HepG2 (cell line): Measurements from ENCODE around the gene FARSB. TPM values are rescaled to one million over a fixed set of nuclear protein-coding genes. Genes with fewer than 3 reads are reported as not detected.
A peak's percentile ranks its signal among the peaks of the same experiment; 100 is the strongest.

Source experiments
- AKAP8 ChIP-seq: sonication (generic); formaldehyde crosslinking; IDR thresholded peaks from 2 replicates; pipeline ENCODE4 v1.5.1; 2020; ENCODE audit warnings: mild to moderate bottlenecking, missing genetic modification reagents
- CCAR2 ChIP-seq: fragments of 200-400 bp; formaldehyde crosslinking; optimal IDR thresholded peaks from 2 replicates; pipeline ENCODE3; 2018; ENCODE audit warnings: low read depth, mild to moderate bottlenecking, low read length, moderate library complexity
- POLR2G ChIP-seq: fragments of 200-400 bp; formaldehyde crosslinking; IDR thresholded peaks from 2 replicates; pipeline ENCODE4 v1.6.1; 2018; ENCODE audit warnings: mild to moderate bottlenecking, low read depth, low read length, moderate library complexity
- REXO4 ChIP-seq: sonication (generic); formaldehyde crosslinking; IDR thresholded peaks from 2 replicates; pipeline ENCODE4 v1.8.0; 2022; ENCODE audit warnings: missing genetic modification reagents, mild to moderate bottlenecking, borderline replicate concordance
- SOX5 ChIP-seq: IDR thresholded peaks from 2 replicates; pipeline ENCODE4 v1.6.1; 2016; ENCODE audit warnings: borderline replicate concordance
- ZNF343 ChIP-seq: sonication (generic); formaldehyde crosslinking; IDR thresholded peaks from 2 replicates; pipeline ENCODE4 v1.4.0; 2020; ENCODE audit warnings: mild to moderate bottlenecking, missing genetic modification reagents
- polyA plus RNA-seq, 8 experiments: library from polyadenylated mRNA; depleted of rRNA in 3 of 8; stranded (reverse) in 7 of 8; unstranded in 1 of 8; fragments of >200 nt; fragmentation: Illumina TruSeq in 4 of 8; extraction: Trizol in 4 of 8; gene quantifications; 2 replicates each; pipeline versions ENCODE4 v1.2.1 to v1.2.3, GENCODE V29; 2011 to 2016; ENCODE audit warnings: low read depth in 4 of 8, missing spikeins in 1 of 8, mixed read lengths in 1 of 8; ENCODE audit not compliant: insufficient read depth in 1 of 8
- total RNA-seq, 5 experiments: library from RNA; depleted of rRNA; stranded (reverse); fragments of >200 nt; fragmentation: Illumina TruSeq; extraction: Trizol; gene quantifications; 2 replicates each; pipeline ENCODE4 v1.2.3, GENCODE V29; 2016; ENCODE audit warnings: low read depth in 1 of 5
- TF ChIP-seq, protein P1 (sequence below), 2 experiments: sonication (generic) in 1 of 2; formaldehyde crosslinking in 1 of 2; IDR thresholded peaks; 2 replicates each; pipeline versions ENCODE4 v1.4.0 to v1.6.1; 2016 to 2020; ENCODE audit warnings: borderline replicate concordance in 1 of 2, low read depth in 1 of 2, mild to moderate bottlenecking in 1 of 2, missing genetic modification reagents in 1 of 2
- TF ChIP-seq, protein P2 (sequence below): IDR thresholded peaks from 2 replicates; pipeline ENCODE4 v1.6.1; 2016; ENCODE audit warnings: low read depth, missing genetic modification reagents, missing compliant biosample characterization
- TF ChIP-seq, protein P3 (sequence below): sonication (generic); formaldehyde crosslinking; IDR thresholded peaks from 2 replicates; pipeline ENCODE4 v1.4.0; 2020; ENCODE audit warnings: missing genetic modification reagents
- TF ChIP-seq, protein P4 (sequence below): sonication (generic); formaldehyde crosslinking; IDR thresholded peaks from 2 replicates; pipeline ENCODE4 v1.4.0; 2020; ENCODE audit warnings: missing genetic modification reagents

FARSB gene
- total and polyA plus RNA-seq, 2 of the 13 experiments (the other 11 are each of a cell fraction or from before 2014, with no cell fraction given) = 23.3 to 45.9 TPM

GRCh38 chr2:222572751-222573174 lies 83.1 kb downstream of the FARSB start (continued):
- TF ChIP-seq, protein P1, sequence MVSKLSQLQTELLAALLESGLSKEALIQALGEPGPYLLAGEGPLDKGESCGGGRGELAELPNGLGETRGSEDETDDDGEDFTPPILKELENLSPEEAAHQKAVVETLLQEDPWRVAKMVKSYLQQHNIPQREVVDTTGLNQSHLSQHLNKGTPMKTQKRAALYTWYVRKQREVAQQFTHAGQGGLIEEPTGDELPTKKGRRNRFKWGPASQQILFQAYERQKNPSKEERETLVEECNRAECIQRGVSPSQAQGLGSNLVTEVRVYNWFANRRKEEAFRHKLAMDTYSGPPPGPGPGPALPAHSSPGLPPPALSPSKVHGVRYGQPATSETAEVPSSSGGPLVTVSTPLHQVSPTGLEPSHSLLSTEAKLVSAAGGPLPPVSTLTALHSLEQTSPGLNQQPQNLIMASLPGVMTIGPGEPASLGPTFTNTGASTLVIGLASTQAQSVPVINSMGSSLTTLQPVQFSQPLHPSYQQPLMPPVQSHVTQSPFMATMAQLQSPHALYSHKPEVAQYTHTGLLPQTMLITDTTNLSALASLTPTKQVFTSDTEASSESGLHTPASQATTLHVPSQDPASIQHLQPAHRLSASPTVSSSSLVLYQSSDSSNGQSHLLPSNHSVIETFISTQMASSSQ (IDR thresholded peaks at IDR 0.05; ENCODE audit: low read depth) = no peak
- TF ChIP-seq, protein P1 (CRISPR knock-in tag; IDR thresholded peaks at IDR 0.05; ENCODE audit: borderline replicate concordance) = no peak
- TF ChIP-seq, protein P2, sequence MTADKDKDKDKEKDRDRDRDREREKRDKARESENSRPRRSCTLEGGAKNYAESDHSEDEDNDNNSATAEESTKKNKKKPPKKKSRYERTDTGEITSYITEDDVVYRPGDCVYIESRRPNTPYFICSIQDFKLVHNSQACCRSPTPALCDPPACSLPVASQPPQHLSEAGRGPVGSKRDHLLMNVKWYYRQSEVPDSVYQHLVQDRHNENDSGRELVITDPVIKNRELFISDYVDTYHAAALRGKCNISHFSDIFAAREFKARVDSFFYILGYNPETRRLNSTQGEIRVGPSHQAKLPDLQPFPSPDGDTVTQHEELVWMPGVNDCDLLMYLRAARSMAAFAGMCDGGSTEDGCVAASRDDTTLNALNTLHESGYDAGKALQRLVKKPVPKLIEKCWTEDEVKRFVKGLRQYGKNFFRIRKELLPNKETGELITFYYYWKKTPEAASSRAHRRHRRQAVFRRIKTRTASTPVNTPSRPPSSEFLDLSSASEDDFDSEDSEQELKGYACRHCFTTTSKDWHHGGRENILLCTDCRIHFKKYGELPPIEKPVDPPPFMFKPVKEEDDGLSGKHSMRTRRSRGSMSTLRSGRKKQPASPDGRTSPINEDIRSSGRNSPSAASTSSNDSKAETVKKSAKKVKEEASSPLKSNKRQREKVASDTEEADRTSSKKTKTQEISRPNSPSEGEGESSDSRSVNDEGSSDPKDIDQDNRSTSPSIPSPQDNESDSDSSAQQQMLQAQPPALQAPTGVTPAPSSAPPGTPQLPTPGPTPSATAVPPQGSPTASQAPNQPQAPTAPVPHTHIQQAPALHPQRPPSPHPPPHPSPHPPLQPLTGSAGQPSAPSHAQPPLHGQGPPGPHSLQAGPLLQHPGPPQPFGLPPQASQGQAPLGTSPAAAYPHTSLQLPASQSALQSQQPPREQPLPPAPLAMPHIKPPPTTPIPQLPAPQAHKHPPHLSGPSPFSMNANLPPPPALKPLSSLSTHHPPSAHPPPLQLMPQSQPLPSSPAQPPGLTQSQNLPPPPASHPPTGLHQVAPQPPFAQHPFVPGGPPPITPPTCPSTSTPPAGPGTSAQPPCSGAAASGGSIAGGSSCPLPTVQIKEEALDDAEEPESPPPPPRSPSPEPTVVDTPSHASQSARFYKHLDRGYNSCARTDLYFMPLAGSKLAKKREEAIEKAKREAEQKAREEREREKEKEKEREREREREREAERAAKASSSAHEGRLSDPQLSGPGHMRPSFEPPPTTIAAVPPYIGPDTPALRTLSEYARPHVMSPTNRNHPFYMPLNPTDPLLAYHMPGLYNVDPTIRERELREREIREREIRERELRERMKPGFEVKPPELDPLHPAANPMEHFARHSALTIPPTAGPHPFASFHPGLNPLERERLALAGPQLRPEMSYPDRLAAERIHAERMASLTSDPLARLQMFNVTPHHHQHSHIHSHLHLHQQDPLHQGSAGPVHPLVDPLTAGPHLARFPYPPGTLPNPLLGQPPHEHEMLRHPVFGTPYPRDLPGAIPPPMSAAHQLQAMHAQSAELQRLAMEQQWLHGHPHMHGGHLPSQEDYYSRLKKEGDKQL = no peak
- TF ChIP-seq, protein P3, sequence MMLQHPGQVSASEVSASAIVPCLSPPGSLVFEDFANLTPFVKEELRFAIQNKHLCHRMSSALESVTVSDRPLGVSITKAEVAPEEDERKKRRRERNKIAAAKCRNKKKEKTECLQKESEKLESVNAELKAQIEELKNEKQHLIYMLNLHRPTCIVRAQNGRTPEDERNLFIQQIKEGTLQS = no peak
- TF ChIP-seq CCAR2 = no peak
- no peak for TF ChIP-seq POLR2G
- TF ChIP-seq, protein P4, sequence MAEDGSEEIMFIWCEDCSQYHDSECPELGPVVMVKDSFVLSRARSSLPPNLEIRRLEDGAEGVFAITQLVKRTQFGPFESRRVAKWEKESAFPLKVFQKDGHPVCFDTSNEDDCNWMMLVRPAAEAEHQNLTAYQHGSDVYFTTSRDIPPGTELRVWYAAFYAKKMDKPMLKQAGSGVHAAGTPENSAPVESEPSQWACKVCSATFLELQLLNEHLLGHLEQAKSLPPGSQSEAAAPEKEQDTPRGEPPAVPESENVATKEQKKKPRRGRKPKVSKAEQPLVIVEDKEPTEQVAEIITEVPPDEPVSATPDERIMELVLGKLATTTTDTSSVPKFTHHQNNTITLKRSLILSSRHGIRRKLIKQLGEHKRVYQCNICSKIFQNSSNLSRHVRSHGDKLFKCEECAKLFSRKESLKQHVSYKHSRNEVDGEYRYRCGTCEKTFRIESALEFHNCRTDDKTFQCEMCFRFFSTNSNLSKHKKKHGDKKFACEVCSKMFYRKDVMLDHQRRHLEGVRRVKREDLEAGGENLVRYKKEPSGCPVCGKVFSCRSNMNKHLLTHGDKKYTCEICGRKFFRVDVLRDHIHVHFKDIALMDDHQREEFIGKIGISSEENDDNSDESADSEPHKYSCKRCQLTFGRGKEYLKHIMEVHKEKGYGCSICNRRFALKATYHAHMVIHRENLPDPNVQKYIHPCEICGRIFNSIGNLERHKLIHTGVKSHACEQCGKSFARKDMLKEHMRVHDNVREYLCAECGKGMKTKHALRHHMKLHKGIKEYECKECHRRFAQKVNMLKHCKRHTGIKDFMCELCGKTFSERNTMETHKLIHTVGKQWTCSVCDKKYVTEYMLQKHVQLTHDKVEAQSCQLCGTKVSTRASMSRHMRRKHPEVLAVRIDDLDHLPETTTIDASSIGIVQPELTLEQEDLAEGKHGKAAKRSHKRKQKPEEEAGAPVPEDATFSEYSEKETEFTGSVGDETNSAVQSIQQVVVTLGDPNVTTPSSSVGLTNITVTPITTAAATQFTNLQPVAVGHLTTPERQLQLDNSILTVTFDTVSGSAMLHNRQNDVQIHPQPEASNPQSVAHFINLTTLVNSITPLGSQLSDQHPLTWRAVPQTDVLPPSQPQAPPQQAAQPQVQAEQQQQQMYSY (CRISPR knock-in tag) = no peak
- TF ChIP-seq SOX5 = peak; percentile 71; the same call in 1 of the 2 replicates
- TF ChIP-seq AKAP8 (CRISPR knock-in tag) = no peak
- no peak for TF ChIP-seq REXO4 (CRISPR knock-in tag)
- no peak for TF ChIP-seq ZNF343 (CRISPR knock-in tag)
